Adrenal gland (tissue), 5 donors: ENCODE results near the gene AKNAD1.

ENCODE experiments used
- CTCF ChIP-seq, 6 experiments: fragments of 450-650 bp in 4 of 6; fragments of 200-600 bp in 2 of 6; sonication (generic) in 1 of 6; IDR thresholded peaks; 1 replicate in 5 of 6; 2 replicates in 1 of 6; pipeline versions ENCODE4 v1.5.1 to v1.8.0; 2016 to 2021; ENCODE audit warnings: antibody characterized with exemption in 6 of 6, mild to moderate bottlenecking in 2 of 6, moderate library complexity in 1 of 6
- POLR2A ChIP-seq, 2 donors: fragments of 450-650 bp; IDR thresholded peaks; one replicate each; pipeline ENCODE4 v1.6.1; 2017; ENCODE audit warnings: antibody characterized with exemption in 2 of 2, mild to moderate bottlenecking in 2 of 2, moderate library complexity in 1 of 2
- donor health status: DM: no; HTN: no; CAD: no.

- TF ChIP-seq CTCF (IDR thresholded peaks at IDR 0.05) (no peak), POLR2A (IDR thresholded peaks at IDR 0.05) (no peak)
These were observed 21.8 kb upstream of the AKNAD1 start for GRCh38 chr1:108878678-108879077.
